PC-3 (cell line): Measurements from ENCODE around the gene C16orf87.

ENCODE experiments used
- CTCF ChIP-seq: fragments of 300-600 bp; sonication (generic); conservative IDR thresholded peaks from 2 replicates; pipeline ENCODE4 v1.5.1; 2017; ENCODE audit warnings: antibody characterized with exemption, low read depth, mild to moderate bottlenecking, low read length
- EZH2 ChIP-seq: fragments of 300-600 bp; sonication (generic); IDR thresholded peaks from one replicate; pipeline ENCODE4 v1.6.1; 2017; ENCODE audit warnings: antibody characterized with exemption, mild to moderate bottlenecking, low read length; ENCODE audit not compliant: unreplicated experiment
- EZH2phosphoT487 ChIP-seq: fragments of 300-600 bp; sonication (generic); IDR thresholded peaks from 2 replicates; pipeline ENCODE4 v1.6.1; 2018; ENCODE audit warnings: mild to moderate bottlenecking, antibody characterized with exemption, low read length, borderline replicate concordance

- TF ChIP-seq CTCF (no peak), EZH2phosphoT487 (no peak), EZH2 (no peak)
Measured at GRCh38 chr16:46762583-46762982, 68.4 kb downstream of the C16orf87 start.
